Neural crest cell (in vitro differentiated cells): ENCODE results near the gene UBR2. TPM values are rescaled to one million over a fixed set of nuclear protein-coding genes. Genes with fewer than 3 reads are reported as not detected.

ENCODE experiments used
- DNase-seq: peaks from one replicate; pipeline ENCODE4 v3.0.0; 2021; ENCODE audit warnings: low read depth, mixed read lengths, low spot score
- H3K27ac Mint-ChIP-seq: one replicate; pipeline ENCODE4 v1.8.0; 2021; ENCODE audit warnings: mild to moderate bottlenecking, mixed read lengths; ENCODE audit not compliant: unreplicated experiment
- H3K27me3 Mint-ChIP-seq: 2 replicates; pipeline ENCODE4 v1.8.0; 2021; ENCODE audit warnings: low read depth, mild to moderate bottlenecking, mixed read lengths
- H3K36me3 Mint-ChIP-seq: 2 replicates; pipeline ENCODE4 v1.8.0; 2021; ENCODE audit warnings: low read depth, mild to moderate bottlenecking, mixed read lengths
- H3K4me1 Mint-ChIP-seq: 2 replicates; pipeline ENCODE4 v1.8.0; 2021; ENCODE audit warnings: mixed read lengths
- H3K4me3 Mint-ChIP-seq: one replicate; pipeline ENCODE4 v1.8.0; 2021; ENCODE audit warnings: mild to moderate bottlenecking, mixed read lengths
- H3K9me3 Mint-ChIP-seq: 2 replicates; pipeline ENCODE4 v1.8.0; 2021; ENCODE audit warnings: mixed read lengths
- CTCF ChIP-seq: fragments of 200-600 bp; sonication (generic); conservative IDR thresholded peaks from 2 replicates; pipeline ENCODE4 v1.5.0; 2021; ENCODE audit warnings: antibody characterized with exemption, mild to moderate bottlenecking
- total RNA-seq: library from RNA; stranded (reverse); gene quantifications from 2 replicates; pipeline ENCODE4 v1.2.1, GENCODE V29; 2021

The UBR2 gene
- total RNA-seq, 1 donor from 2014 or later, result 22.3 TPM

- TF ChIP-seq CTCF, result no peak
- no peak for DNase-seq
- Mint-ChIP-seq H3K9me3 (no peaks in the 10 kb centered on the region), H3K36me3 (peaks cover 1% of the 10 kb centered on the region), H3K27me3 (no peaks in the 10 kb centered on the region), H3K27ac (no peak overlapping the region), H3K4me1 (no peaks in the 10 kb centered on the region), H3K4me3 (no peak overlapping the region)
Observed at GRCh38 chr6:42615518-42615917, 51.7 kb downstream of the UBR2 start.

- H3K36me3 Mint-ChIP-seq, result no peaks in the 10 kb centered on the region
- H3K27ac Mint-ChIP-seq, result no peak overlapping the region
- H3K4me3 Mint-ChIP-seq, result no peak overlapping the region
- H3K9me3 Mint-ChIP-seq, result no peaks in the 10 kb centered on the region
- TF ChIP-seq CTCF, result no peak
- no peaks in the 10 kb centered on the region for H3K27me3 Mint-ChIP-seq
- no peaks in the 10 kb centered on the region for H3K4me1 Mint-ChIP-seq
- no peak for DNase-seq
Observed at GRCh38 chr6:42616716-42617115, 52.9 kb downstream of the UBR2 start.

GRCh38 chr6:42618105-42618504 lies 54.3 kb downstream of the UBR2 start:
- no peak overlapping the region for H3K4me3 Mint-ChIP-seq
- H3K27me3 Mint-ChIP-seq, result no peaks in the 10 kb centered on the region
- no peak for DNase-seq
- no peak overlapping the region for H3K27ac Mint-ChIP-seq
- H3K36me3 Mint-ChIP-seq, result no peaks in the 10 kb centered on the region
- no peaks in the 10 kb centered on the region for H3K4me1 Mint-ChIP-seq
- H3K9me3 Mint-ChIP-seq, result no peaks in the 10 kb centered on the region
- no peak for TF ChIP-seq CTCF

GRCh38 chr6:42618686-42619085 lies 54.9 kb downstream of the UBR2 start:
- Mint-ChIP-seq H3K4me1 (no peaks in the 10 kb centered on the region), H3K27me3 (no peaks in the 10 kb centered on the region), H3K27ac (no peak overlapping the region), H3K36me3 (no peaks in the 10 kb centered on the region), H3K4me3 (no peak overlapping the region), H3K9me3 (no peaks in the 10 kb centered on the region)
- DNase-seq, result no peak
- no peak for TF ChIP-seq CTCF

- no peak for TF ChIP-seq CTCF
- Mint-ChIP-seq H3K27me3 (no peaks in the 10 kb centered on the region), H3K27ac (no peak overlapping the region), H3K4me1 (no peaks in the 10 kb centered on the region), H3K9me3 (no peaks in the 10 kb centered on the region), H3K36me3 (no peaks in the 10 kb centered on the region), H3K4me3 (no peak overlapping the region)
- no peak for DNase-seq
Observed at GRCh38 chr6:42619963-42620362, 56.1 kb downstream of the UBR2 start.

- no peak overlapping the region for H3K27ac Mint-ChIP-seq
- H3K4me1 Mint-ChIP-seq, result no peaks in the 10 kb centered on the region
- H3K27me3 Mint-ChIP-seq, result no peaks in the 10 kb centered on the region
- no peak overlapping the region for H3K4me3 Mint-ChIP-seq
- no peak for TF ChIP-seq CTCF
- DNase-seq, result no peak
- H3K36me3 Mint-ChIP-seq, result peaks cover 2% of the 10 kb centered on the region
- H3K9me3 Mint-ChIP-seq, result no peaks in the 10 kb centered on the region
Observed at GRCh38 chr6:42624601-42625000, 60.8 kb downstream of the UBR2 start.
